ENCODE data around the gene UBE2I. TPM values are rescaled to one million over a fixed set of nuclear protein-coding genes. Genes with fewer than 3 reads are reported as not detected.

Gene UBE2I
- polyA plus RNA-seq, 3 donors, result 33.1 to 65.3 (median 52.4) TPM

DNA sequence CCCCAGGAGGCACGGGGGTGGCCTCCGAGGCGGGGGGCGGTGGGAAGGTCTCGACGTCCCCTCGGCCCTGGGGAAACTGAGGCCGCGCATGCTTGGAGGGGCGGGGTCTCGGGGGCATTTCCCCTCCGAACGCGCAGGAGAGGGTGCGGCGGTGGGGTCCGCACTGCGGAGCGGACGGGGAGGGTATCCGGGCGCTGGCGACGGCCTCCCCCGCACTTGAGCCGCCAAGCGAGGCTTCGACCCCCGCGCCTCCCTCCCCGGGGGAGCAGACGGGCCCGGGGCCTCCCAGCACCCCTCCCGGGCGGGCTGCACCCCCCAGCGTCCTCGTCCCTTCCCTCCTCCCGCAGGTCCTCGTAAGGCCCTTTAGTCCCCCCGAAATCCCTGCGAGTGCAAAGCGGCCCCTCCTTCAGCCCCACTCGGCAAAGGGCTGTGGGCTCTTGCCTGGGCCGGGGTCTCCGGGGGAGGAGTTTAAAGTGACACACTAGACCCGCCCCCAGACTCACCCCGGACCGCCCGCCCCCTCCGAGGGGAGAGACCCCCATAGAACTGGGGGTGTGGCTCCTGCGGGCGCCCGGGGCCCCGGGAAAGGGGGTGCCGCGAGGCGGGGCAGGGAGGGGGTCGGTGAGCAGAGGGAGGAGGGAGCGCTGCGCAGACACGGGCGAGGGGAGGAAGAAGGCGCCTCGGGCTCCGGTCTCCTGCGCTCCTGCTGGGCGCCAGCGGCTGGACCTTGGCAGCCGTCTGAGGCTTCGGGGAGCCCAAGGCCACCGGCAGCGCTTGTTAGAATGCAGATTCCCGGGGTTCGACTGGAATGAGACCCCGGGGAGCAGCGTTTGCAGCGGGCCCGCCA lies 24.6 kb downstream of the UBE2I start:
- 1 to 3% (median 2%) methylated on average over 52 to 78 of the region's 78 CpGs for WGBS, 3 donors
- H3K27ac ChIP-seq (ENCODE audit: low read depth, low read length), result no peak overlapping the region

- WGBS, 3 donors, result 26 to 40% (median 34%) methylated on average over 7 to 9 of the region's 9 CpGs
- no peak overlapping the region for H3K27ac ChIP-seq (ENCODE audit: low read depth, low read length)
These were observed 25.3 kb downstream of the UBE2I start for GRCh38 chr16:1334739-1335138.

- H3K27ac ChIP-seq (ENCODE audit: low read depth, low read length), result no peak overlapping the region
- 45 to 50% (median 49%) methylated on average over 15 to 16 of the region's 16 CpGs for WGBS, 3 donors
These were observed 26.0 kb downstream of the UBE2I start for GRCh38 chr16:1335211-1335971.

GRCh38 chr16:1335996-1336395 lies 26.6 kb downstream of the UBE2I start:
- 8 to 17% (median 13%) methylated on average over 11 to 12 of the region's 12 CpGs for WGBS, 3 donors
- H3K27ac ChIP-seq (ENCODE audit: low read depth, low read length), result no peak overlapping the region

GRCh38 chr16:1336619-1337018 lies 27.2 kb downstream of the UBE2I start:
- H3K27ac ChIP-seq (ENCODE audit: low read depth, low read length), result no peak overlapping the region
- WGBS, 3 donors, result 61 to 71% (median 70%) methylated on average over 14 to 15 of the region's 15 CpGs

DNA sequence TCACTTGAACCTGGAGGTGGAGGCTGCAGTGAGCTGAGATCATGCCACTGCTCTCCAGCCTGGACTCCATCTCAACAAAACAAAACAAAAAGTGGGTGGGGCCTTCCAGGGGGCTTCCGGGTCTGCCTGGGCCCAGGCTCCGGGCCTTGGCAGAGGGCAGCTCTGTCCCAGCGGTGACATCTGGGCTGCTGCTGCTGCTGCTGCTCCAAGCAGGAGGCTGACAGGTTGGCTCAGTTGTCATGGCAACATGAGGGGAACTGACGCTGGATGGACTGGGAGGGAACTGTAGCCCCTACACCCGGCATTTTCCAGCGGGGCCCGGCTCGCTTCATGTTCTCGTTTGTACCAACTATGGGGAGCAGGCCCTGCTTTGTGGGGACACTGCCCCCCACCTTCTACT lies 28.1 kb downstream of the UBE2I start:
- 43 to 62% (median 48%) methylated on average over 9 of the region's 9 CpGs for WGBS, 3 donors
- H3K27ac ChIP-seq (ENCODE audit: low read depth, low read length), result no peak overlapping the region

GRCh38 chr16:1338119-1338730 lies 28.8 kb downstream of the UBE2I start:
- H3K27ac ChIP-seq (ENCODE audit: low read depth, low read length), result no peak overlapping the region
- WGBS, 3 donors, result 31 to 63% (median 57%) methylated on average over 26 to 30 of the region's 30 CpGs

DNA sequence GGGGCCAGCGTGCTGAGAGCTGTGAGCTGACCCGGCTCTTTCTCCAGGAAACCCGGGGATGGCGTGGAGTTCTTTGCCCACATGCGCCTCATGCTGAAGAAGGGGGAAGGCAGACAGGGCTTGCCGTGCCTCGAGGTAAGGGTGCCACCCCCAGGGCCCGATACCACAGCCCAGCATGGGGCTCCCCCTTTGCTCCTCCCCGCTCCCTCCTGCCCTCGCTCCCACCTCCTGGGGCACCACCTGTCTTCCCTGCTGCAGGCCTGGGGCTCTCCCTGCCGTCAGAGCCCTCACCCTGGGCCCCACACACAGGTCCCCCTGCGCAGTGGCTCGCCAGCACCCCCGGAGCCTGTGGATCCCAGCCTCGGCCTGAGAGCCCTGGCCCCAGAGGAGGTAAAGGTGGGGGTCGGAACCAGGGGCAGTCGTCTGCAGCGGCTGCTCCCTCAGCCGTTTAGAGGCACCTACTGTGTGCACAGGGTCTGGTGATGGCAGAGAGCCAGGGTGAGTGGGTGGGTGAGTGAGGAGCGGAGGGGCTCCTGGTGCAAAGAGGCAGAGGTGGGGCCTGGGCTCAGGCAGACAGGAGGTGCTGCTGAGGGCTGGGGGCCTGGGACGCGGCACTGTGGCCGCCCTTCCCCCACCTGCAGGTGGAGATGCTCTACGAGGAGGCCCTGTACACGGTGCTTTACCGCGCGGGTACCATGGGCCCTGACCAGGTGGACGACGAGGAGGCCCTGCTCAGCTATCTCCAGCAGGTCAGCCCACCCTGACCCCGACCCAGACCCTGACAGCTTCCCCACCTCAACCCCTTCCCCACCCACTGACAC lies 29.6 kb downstream of the UBE2I start:
- 67 to 73% (median 67%) methylated on average over 27 to 31 of the region's 31 CpGs for WGBS, 3 donors
- no peak overlapping the region for H3K27ac ChIP-seq (ENCODE audit: low read depth, low read length)

GRCh38 chr16:1340730-1341494 lies 31.5 kb downstream of the UBE2I start:
- no peak overlapping the region for H3K27ac ChIP-seq (ENCODE audit: low read depth, low read length)
- WGBS, 3 donors, result 85 to 90% (median 87%) methylated on average over 34 to 36 of the region's 36 CpGs

- H3K27ac ChIP-seq (ENCODE audit: low read depth, low read length), result no peak overlapping the region
- 83 to 87% (median 87%) methylated on average over 39 of the region's 39 CpGs for WGBS, 3 donors
These were observed 32.3 kb downstream of the UBE2I start for GRCh38 chr16:1341495-1342420.

DNA sequence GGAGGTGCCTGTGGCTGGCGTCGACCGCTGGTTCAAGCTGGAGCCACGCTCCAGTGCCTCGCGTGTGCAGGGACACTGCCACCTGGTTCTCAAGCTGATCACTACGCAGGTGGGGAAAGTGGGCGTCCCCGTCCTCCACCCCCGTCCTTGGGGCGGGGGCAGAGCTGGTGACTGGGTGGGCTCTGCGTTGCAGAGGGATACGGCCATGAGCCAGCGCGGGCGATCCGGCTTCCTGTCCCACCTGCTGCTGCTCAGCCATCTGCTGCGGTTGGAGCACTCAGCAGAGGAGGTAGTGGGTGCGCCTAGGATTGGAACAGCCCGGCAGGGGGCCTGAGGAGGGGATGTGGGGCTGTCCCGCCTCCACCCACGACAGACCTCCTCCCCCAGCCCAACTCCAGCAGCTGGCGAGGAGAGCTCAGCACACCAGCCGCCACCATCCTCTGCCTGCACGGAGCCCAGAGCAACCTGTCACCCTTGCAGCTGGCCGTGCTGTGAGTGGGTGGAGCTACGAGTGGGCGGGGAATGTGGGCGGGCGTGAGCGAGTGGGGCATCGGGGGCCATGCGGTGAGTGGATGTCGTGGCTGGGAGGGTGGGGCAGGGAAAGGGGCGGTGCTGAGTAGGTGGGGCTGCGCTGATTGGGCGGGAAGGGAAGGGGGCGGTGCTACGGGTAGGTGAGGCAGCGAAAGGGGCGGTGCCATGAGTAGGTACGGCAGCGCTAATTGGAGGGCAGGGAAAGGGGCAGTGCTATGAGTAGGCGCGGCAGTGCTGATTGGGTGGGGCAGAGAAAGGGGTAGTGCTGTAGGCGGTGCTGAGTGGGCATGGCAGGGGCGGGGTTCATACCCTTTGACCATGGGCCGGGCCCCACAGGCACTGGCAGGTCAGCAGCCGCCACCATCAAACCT lies 33.3 kb downstream of the UBE2I start:
- 4 to 12% (median 10%) methylated on average over 43 to 49 of the region's 49 CpGs for WGBS, 3 donors
- H3K27ac ChIP-seq (ENCODE audit: low read depth, low read length), result no peak overlapping the region

DNA sequence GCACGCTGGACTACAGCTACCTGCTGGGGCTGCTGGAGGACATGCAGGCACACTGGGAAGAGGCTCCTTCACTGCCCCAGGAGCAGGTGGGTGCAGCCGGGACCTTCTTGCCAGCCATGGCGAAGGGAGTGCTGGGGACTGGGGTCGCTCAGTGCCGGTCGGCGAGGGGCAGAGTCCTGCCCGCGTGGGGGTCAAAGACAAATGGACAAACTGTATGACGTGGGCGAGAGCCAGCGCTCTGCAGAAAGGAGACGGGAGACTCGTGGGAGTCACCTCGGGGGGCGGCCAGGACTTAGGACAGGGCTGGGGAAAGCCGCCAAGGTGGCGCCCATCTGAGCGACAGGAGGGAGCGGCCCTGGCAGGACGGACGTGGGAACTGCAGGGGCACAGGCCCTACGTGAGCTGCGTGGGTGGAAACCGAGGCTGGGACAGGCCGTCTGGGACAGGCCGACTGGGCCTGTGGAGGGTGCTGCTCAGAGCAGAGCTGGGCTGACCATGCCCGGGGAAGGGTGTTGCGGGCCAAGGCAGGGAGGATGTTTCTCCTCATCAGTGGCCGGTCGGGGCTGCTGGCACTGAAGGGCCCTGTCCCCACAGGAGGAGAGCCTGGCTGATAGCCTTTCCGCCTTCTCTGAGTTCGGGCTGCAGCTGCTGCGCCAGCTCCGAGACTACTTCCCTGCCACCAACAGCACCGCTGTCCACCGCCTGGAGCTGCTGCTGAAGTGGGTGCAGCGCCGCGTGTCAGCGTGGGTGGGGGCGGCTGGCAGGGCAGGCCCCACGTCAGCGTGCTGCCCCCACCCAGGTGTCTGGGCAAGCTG lies 34.2 kb downstream of the UBE2I start:
- WGBS, 3 donors, result 49 to 63% (median 55%) methylated on average over 44 of the region's 44 CpGs

GRCh38 chr16:1344499-1344898 lies 35.1 kb downstream of the UBE2I start:
- 84 to 89% (median 88%) methylated on average over 14 of the region's 14 CpGs for WGBS, 3 donors
- H3K27ac ChIP-seq (ENCODE audit: low read depth, low read length), result no peak overlapping the region

More for the DNA sequence above, 34.2 kb downstream of the UBE2I start:
- no peak overlapping the region for H3K27ac ChIP-seq (ENCODE audit: low read depth, low read length)

DNA sequence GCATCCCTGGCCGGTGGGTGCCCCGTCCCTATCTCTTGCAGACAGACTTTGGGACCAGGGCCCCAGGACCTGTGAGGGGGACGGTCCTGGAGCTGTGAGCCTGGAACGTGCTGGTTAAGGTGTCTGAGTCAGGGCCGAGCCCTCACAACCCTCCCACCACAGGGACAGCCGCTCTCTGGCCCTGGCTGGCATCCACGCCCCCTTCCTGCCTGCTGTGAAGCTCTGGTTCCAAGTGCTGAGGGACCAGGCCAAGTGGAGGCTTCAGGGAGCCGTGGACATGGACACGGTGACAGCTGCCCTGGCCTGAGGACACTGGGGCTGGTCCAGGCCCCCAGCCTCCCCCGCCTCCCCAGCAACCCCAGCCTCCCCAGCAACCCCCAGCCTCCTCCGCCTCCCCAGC lies 35.7 kb downstream of the UBE2I start:
- H3K27ac ChIP-seq (ENCODE audit: low read depth, low read length), result no peak overlapping the region
- 60 to 78% (median 77%) methylated on average over 8 to 11 of the region's 11 CpGs for WGBS, 3 donors
